Neuronal stem cell (in vitro differentiated cells): ENCODE data around the gene SYPL2.

Experiments used
- DNase-seq: peaks from one replicate; pipeline ENCODE4 v3.0.0-alpha.2; 2013; ENCODE audit warnings: low spot score
- H2AFZ ChIP-seq: one replicate; pipeline ENCODE4 v1.6.1; 2013; ENCODE audit warnings: mild to moderate bottlenecking, low read length, inconsistent platforms
- H2AK5ac ChIP-seq: 2 replicates; pipeline ENCODE4 v1.6.1; 2013; ENCODE audit warnings: low read depth, mild to moderate bottlenecking, inconsistent platforms, low read length, moderate library complexity, mixed read lengths
- H2BK120ac ChIP-seq: 2 replicates; pipeline ENCODE4 v1.6.1; 2013; ENCODE audit warnings: low read depth, mild to moderate bottlenecking, inconsistent platforms, low read length, moderate library complexity, mixed read lengths
- H2BK12ac ChIP-seq: one replicate; pipeline ENCODE4 v1.6.1; 2013; ENCODE audit warnings: low read length, inconsistent platforms
- H2BK15ac ChIP-seq: 2 replicates; pipeline ENCODE4 v1.6.1; 2013; ENCODE audit warnings: mild to moderate bottlenecking, low read length, inconsistent platforms, mixed read lengths
- H2BK5ac ChIP-seq: one replicate; pipeline ENCODE4 v1.6.1; 2013; ENCODE audit warnings: inconsistent platforms, mild to moderate bottlenecking, low read length, moderate library complexity
- H3K14ac ChIP-seq: one replicate; pipeline ENCODE4 v1.6.1; 2013; ENCODE audit warnings: low read length, inconsistent platforms
- H3K18ac ChIP-seq: 2 replicates; pipeline ENCODE4 v1.6.1; 2013; ENCODE audit warnings: low read length, inconsistent platforms
- H3K23ac ChIP-seq: 2 replicates; pipeline ENCODE4 v1.6.1; 2013; ENCODE audit warnings: low read depth, mild to moderate bottlenecking, mixed read lengths, low read length, inconsistent platforms; ENCODE audit not compliant: poor library complexity
- H3K27ac ChIP-seq: replicated peaks from 3 replicates; pipeline ENCODE4 v1.5.1; 2013; ENCODE audit warnings: low read length, inconsistent platforms
- H3K27me3 ChIP-seq, 3 experiments: 2 replicates each; pipeline ENCODE4 v1.6.1; 2013; ENCODE audit warnings: low read length in 3 of 3, mild to moderate bottlenecking in 2 of 3, inconsistent platforms in 1 of 3, low read depth in 1 of 3, mixed read lengths in 1 of 3, moderate library complexity in 1 of 3; ENCODE audit not compliant: control insufficient read depth in 3 of 3, insufficient read depth in 3 of 3
- H3K36me3 ChIP-seq, 2 donors: replicated peaks in 1 of 2; 2 replicates each; pipeline ENCODE4 v1.6.1; 2013; ENCODE audit warnings: low read length in 2 of 2; ENCODE audit not compliant: control insufficient read depth in 2 of 2, insufficient read depth in 2 of 2
- H3K4ac ChIP-seq: 2 replicates; pipeline ENCODE4 v1.6.1; 2013; ENCODE audit warnings: inconsistent platforms, mild to moderate bottlenecking, low read length, moderate library complexity
- H3K4me1 ChIP-seq, 2 donors: 1 replicate in 1 of 2; 2 replicates in 1 of 2; pipeline ENCODE4 v1.6.1; 2013; ENCODE audit warnings: low read length in 2 of 2, low read depth in 1 of 2; ENCODE audit not compliant: control insufficient read depth in 2 of 2, insufficient read depth in 1 of 2
- H3K4me2 ChIP-seq: one replicate; pipeline ENCODE4 v1.6.1; 2013; ENCODE audit warnings: mild to moderate bottlenecking, low read length, inconsistent platforms; ENCODE audit not compliant: insufficient read depth, poor library complexity, severe bottlenecking
- H3K4me3 ChIP-seq, 2 donors: 2 replicates each; pipeline ENCODE4 v1.5.1; 2013; ENCODE audit warnings: low read length in 2 of 2, mild to moderate bottlenecking in 2 of 2, inconsistent platforms in 1 of 2, moderate library complexity in 1 of 2
- H3K79me1 ChIP-seq: one replicate; pipeline ENCODE4 v1.6.1; 2013; ENCODE audit warnings: low read depth, mild to moderate bottlenecking, inconsistent platforms, low read length, moderate library complexity
- H3K9ac ChIP-seq: one replicate; pipeline ENCODE4 v1.6.1; 2013; ENCODE audit warnings: mild to moderate bottlenecking, low read depth, low read length, inconsistent platforms; ENCODE audit not compliant: poor library complexity
- H3K9me3 ChIP-seq, 2 donors: replicated peaks in 1 of 2; 2 replicates each; pipeline versions ENCODE3 to v1.6.1; 2013; ENCODE audit warnings: low read length in 2 of 2, mild to moderate bottlenecking in 2 of 2, inconsistent platforms in 1 of 2, low read depth in 1 of 2, mixed read lengths in 1 of 2, moderate library complexity in 1 of 2; ENCODE audit not compliant: control insufficient read depth in 2 of 2, insufficient read depth in 1 of 2
- H4K8ac ChIP-seq: one replicate; pipeline ENCODE4 v1.6.1; 2013; ENCODE audit warnings: low read depth, mild to moderate bottlenecking, inconsistent platforms, low read length, moderate library complexity
- H4K91ac ChIP-seq: one replicate; pipeline ENCODE4 v1.6.1; 2013; ENCODE audit warnings: low read length, low read depth, mild to moderate bottlenecking, inconsistent platforms; ENCODE audit not compliant: poor library complexity
- whole genome bisulfite sequencing, 2 donors: extraction: QIAGEN DNeasy Blood & Tissue Kit; methylation state at CpG; one replicate each; pipeline ENCODE4 v1.1.7; 2013; ENCODE audit warnings: missing lambda C conversion rate in 2 of 2, mixed read lengths in 1 of 2; ENCODE audit not compliant: insufficient read length in 2 of 2, insufficient replicate concordance in 1 of 2; ENCODE audit errors: extremely low coverage in 2 of 2; 5-methylcytosine and 5-hydroxymethylcytosine counted together

SYPL2 gene

DNA sequence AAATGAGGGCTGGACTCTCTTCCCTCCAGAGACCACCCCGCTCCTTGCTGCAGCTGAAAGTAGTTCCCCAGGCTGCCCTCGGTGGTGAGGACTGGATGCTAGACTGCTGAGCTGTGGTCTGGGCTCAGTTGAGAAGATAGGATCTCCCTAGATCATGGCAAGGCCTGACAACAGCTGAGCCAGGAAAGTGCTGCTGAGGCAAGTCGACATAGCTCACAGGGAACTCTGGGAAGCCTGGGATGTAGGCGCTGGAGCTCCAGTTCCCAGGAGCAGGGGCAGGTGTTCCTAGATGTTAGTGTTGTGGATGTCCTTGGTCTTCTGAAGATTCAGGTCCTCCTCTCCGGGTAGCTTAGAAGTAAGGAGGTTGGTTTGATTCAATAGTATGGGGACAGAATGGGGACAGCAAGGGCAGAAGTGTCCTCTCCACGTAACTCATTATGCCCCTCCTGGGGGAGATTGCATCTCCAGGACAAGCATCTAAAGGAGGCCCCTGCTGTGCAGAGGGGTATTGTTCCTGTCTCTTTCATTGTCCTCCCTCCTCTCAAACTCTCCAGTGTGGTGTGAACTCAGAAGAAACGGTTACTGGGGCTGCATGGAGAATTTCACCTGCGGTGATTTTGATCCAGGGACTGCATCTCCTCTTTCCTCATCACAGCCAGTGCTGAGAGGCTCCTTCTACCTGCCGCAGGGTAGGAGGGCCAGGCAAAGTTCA is 31.3 kb downstream of the SYPL2 start:
- Histone ChIP-seq H4K91ac (no peak overlapping the region), H2AK5ac (no peak overlapping the region)
- WGBS, 2 donors, result no CpG with 5 or more reads among the region's 9 CpGs

DNA sequence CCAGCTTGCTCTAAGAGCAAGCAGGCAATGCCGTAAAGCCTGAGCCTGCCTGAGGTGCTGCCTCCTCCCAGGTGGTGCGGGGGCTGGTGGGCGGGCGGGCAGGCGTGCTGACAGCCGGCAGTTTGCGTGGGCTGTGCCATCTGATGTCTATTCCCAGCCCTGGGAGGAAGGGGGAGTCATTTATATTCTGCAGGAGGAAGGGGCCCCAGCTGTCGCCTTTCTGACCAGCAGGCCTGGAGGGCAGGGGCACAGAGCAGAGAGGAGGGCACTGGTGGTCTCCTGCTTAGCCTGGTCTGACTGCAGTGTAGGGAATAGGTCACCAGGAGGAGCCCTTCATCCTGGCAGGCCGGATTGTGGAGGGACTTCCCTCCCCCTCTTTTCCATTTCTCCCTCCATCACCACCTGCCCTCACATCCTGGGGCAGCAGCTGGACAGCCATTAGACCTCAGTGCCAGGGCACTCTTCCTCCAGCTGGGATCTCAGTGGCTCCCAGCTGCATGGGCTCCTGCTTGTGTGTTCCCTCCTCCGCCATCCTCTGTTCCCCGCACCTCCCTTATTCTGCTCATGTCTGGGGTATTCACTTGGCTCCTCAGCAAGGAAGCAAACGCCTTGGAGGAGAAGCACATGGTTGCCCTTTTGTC is 31.9 kb downstream of the SYPL2 start:
- Histone ChIP-seq H3K4ac (no peak overlapping the region), H2BK12ac (peak overlapping the region; percentile 73), H3K79me1 (no peaks in the 10 kb centered on the region), H3K27me3 (no peaks in the 10 kb centered on the region), H4K91ac (no peak overlapping the region), H2AK5ac (no peak overlapping the region), H3K36me3 (peaks cover 10 to 28% of the 10 kb centered on the region in 2 donors), H3K9ac (peak overlapping the region; percentile 38), H3K14ac (no peak overlapping the region), H3K9me3 (no peaks in the 10 kb centered on the region), H2AFZ (no peak overlapping the region), H3K4me2 (no peak overlapping the region), H3K18ac (peak overlapping the region; percentile 34), H2BK120ac (no peak overlapping the region), H3K4me1 (peaks cover 14 to 22% of the 10 kb centered on the region in 2 donors), H2BK15ac (no peak overlapping the region), H3K27ac (peak overlapping the region; percentile 35), H2BK5ac (no peak overlapping the region), H4K8ac (no peak overlapping the region), H3K23ac (peak overlapping the region; percentile 11), H3K4me3 (no peak overlapping the region)
- peak; percentile 49 for DNase-seq
- WGBS, 2 donors, result no CpG with 5 or more reads among the region's 12 CpGs

More for the DNA sequence above, 31.3 kb downstream of the SYPL2 start:
- Histone ChIP-seq H2BK120ac (no peak overlapping the region), H3K27ac (peak overlapping the region; percentile 35), H2BK12ac (no peak overlapping the region), H3K18ac (peak overlapping the region; percentile 15), H2BK15ac (no peak overlapping the region), H3K79me1 (no peaks in the 10 kb centered on the region), H3K4ac (no peak overlapping the region), H4K8ac (no peak overlapping the region), H3K9ac (peak overlapping the region; percentile 38), H3K36me3 (peaks cover 10 to 28% of the 10 kb centered on the region in 2 donors), H3K14ac (no peak overlapping the region), H3K4me2 (no peak overlapping the region), H2BK5ac (no peak overlapping the region), H3K27me3 (no peaks in the 10 kb centered on the region), H2AFZ (no peak overlapping the region), H3K23ac (peak overlapping the region; percentile 11), H3K4me3 (no peak overlapping the region), H3K4me1 (peaks cover 14 to 22% of the 10 kb centered on the region in 2 donors), H3K9me3 (no peaks in the 10 kb centered on the region)
- no peak for DNase-seq

DNA sequence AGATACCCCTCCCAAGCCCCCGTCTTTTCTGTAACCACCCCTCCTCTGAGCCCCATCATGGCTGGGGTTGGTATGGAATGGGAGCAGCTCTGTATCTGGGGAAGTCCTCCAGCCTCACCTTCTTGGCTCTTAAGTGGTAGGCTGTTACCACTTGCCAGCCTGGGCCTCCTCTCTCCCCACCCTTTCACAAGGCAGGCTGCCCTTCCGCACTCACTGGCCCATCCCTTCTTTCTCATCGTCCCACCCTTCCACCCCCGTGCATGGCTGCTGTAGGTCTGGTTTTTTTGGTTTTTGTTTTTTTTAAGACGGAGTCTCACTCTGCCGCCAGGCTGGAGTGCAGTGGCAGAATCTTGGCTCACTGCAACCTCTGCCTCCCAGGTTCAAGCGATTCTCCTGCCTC is 32.7 kb downstream of the SYPL2 start:
- H3K79me1 ChIP-seq, result no peaks in the 10 kb centered on the region
- no peaks in the 10 kb centered on the region for H3K27me3 ChIP-seq
- no peak overlapping the region for H3K23ac ChIP-seq
- H2BK12ac ChIP-seq, result no peak overlapping the region
- H2BK5ac ChIP-seq, result no peak overlapping the region
- no peak overlapping the region for H3K18ac ChIP-seq
- H3K4ac ChIP-seq, result no peak overlapping the region
- H4K91ac ChIP-seq, result no peak overlapping the region
- H3K4me2 ChIP-seq, result no peak overlapping the region
- DNase-seq, result no peak
- peaks cover 14 to 19% of the 10 kb centered on the region in 2 donors for H3K4me1 ChIP-seq
- H3K14ac ChIP-seq, result no peak overlapping the region
- peaks cover 10 to 28% of the 10 kb centered on the region in 2 donors for H3K36me3 ChIP-seq
- WGBS, 2 donors, result no CpG with 5 or more reads among the region's 7 CpGs
- no peak overlapping the region for H3K27ac ChIP-seq
- no peak overlapping the region for H3K9ac ChIP-seq
- H2AFZ ChIP-seq, result no peak overlapping the region
- no peak overlapping the region for H2BK15ac ChIP-seq
- H2BK120ac ChIP-seq, result no peak overlapping the region
- H3K4me3 ChIP-seq, result no peak overlapping the region
- no peak overlapping the region for H2AK5ac ChIP-seq
- H4K8ac ChIP-seq, result no peak overlapping the region
- no peaks in the 10 kb centered on the region for H3K9me3 ChIP-seq
